Thyroid gland (tissue), 4 donors: ENCODE measurements around the gene KRTAP12-2.

Experiments
- POLR2A ChIP-seq, 2 donors: fragments of 450-650 bp; IDR thresholded peaks; one replicate each; pipeline ENCODE4 v1.6.1; 2017; ENCODE audit warnings: antibody characterized with exemption in 2 of 2, mild to moderate bottlenecking in 2 of 2, moderate library complexity in 1 of 2
- TF ChIP-seq, protein P1 (sequence below), 6 experiments: fragments of 200-600 bp in 3 of 6; fragments of 450-650 bp in 3 of 6; sonication (generic) in 3 of 6; IDR thresholded peaks; one replicate each; pipeline ENCODE4 v1.5.1; 2016 to 2019; ENCODE audit warnings: antibody characterized with exemption in 6 of 6, mild to moderate bottlenecking in 2 of 6, inconsistent platforms in 1 of 6, moderate library complexity in 1 of 6

- TF ChIP-seq, protein P1, sequence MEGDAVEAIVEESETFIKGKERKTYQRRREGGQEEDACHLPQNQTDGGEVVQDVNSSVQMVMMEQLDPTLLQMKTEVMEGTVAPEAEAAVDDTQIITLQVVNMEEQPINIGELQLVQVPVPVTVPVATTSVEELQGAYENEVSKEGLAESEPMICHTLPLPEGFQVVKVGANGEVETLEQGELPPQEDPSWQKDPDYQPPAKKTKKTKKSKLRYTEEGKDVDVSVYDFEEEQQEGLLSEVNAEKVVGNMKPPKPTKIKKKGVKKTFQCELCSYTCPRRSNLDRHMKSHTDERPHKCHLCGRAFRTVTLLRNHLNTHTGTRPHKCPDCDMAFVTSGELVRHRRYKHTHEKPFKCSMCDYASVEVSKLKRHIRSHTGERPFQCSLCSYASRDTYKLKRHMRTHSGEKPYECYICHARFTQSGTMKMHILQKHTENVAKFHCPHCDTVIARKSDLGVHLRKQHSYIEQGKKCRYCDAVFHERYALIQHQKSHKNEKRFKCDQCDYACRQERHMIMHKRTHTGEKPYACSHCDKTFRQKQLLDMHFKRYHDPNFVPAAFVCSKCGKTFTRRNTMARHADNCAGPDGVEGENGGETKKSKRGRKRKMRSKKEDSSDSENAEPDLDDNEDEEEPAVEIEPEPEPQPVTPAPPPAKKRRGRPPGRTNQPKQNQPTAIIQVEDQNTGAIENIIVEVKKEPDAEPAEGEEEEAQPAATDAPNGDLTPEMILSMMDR (IDR thresholded peaks at IDR 0.05), result no peak
- no peak for TF ChIP-seq POLR2A (IDR thresholded peaks at IDR 0.05)
Observed at GRCh38 chr21:44625756-44626155, 41.0 kb downstream of the KRTAP12-2 start.
